Measurements from ENCODE around the gene NRIP3.

GRCh38 chr11:9039863-9040262 is 36.1 kb upstream of the NRIP3 start:
- TF ChIP-seq, protein P1, sequence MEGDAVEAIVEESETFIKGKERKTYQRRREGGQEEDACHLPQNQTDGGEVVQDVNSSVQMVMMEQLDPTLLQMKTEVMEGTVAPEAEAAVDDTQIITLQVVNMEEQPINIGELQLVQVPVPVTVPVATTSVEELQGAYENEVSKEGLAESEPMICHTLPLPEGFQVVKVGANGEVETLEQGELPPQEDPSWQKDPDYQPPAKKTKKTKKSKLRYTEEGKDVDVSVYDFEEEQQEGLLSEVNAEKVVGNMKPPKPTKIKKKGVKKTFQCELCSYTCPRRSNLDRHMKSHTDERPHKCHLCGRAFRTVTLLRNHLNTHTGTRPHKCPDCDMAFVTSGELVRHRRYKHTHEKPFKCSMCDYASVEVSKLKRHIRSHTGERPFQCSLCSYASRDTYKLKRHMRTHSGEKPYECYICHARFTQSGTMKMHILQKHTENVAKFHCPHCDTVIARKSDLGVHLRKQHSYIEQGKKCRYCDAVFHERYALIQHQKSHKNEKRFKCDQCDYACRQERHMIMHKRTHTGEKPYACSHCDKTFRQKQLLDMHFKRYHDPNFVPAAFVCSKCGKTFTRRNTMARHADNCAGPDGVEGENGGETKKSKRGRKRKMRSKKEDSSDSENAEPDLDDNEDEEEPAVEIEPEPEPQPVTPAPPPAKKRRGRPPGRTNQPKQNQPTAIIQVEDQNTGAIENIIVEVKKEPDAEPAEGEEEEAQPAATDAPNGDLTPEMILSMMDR (conservative IDR thresholded peaks at IDR 0.05; ENCODE audit: low read length) = no peak
- no peak for TF ChIP-seq EZH2phosphoT487 (IDR thresholded peaks at IDR 0.05; ENCODE audit: borderline replicate concordance, low read depth, low read length)
